Esophagus squamous epithelium (tissue), 5 donors: ENCODE results near the gene FREY1. TPM values are rescaled to one million over a fixed set of nuclear protein-coding genes. Genes with fewer than 3 reads are reported as not detected.
"Not testable (repeated sequence)": the region's sequence is repeated elsewhere in the genome, so short reads cannot be mapped to it uniquely, and the experiment has no call there.

ENCODE experiments used
- DNase-seq: peaks from one replicate; lab custom pipeline; 2025; lab: John Stamatoyannopoulos, UW
- H3K27ac ChIP-seq, 4 donors: fragments of 200-600 bp; sonication (generic); one replicate each; pipeline ENCODE4 v1.5.1; 2016 to 2019; ENCODE audit warnings: mild to moderate bottlenecking in 1 of 4
- H3K27me3 ChIP-seq, 4 donors: fragments of 200-600 bp; sonication (generic); 1 replicate in 3 of 4; 2 replicates in 1 of 4; pipeline versions ENCODE4 v1.5.1 to v1.6.0; 2017 to 2021; ENCODE audit warnings: antibody characterized with exemption in 1 of 4
- H3K36me3 ChIP-seq, 3 donors: fragments of 200-600 bp; sonication (generic); one replicate each; pipeline ENCODE4 v1.5.1; 2016 to 2019
- H3K4me1 ChIP-seq, 3 donors: fragments of 200-600 bp; sonication (generic); one replicate each; pipeline ENCODE4 v1.5.1; 2017 to 2019
- H3K4me3 ChIP-seq, 4 donors: fragments of 200-600 bp; sonication (generic); 1 replicate in 3 of 4; 2 replicates in 1 of 4; pipeline ENCODE4 v1.5.1; 2016 to 2019; ENCODE audit warnings: mild to moderate bottlenecking in 2 of 4, moderate library complexity in 1 of 4
- H3K9me3 ChIP-seq, 3 donors: fragments of 200-600 bp; sonication (generic); one replicate each; pipeline ENCODE4 v1.5.1; 2016 to 2019
- CTCF ChIP-seq, 6 experiments: fragments of 450-650 bp in 4 of 6; fragments of 200-600 bp in 2 of 6; sonication (generic) in 2 of 6; IDR thresholded peaks; one replicate each; pipeline ENCODE4 v1.5.1; 2016 to 2019; ENCODE audit warnings: antibody characterized with exemption in 6 of 6, mild to moderate bottlenecking in 4 of 6, moderate library complexity in 4 of 6
- POLR2A ChIP-seq, 4 donors: fragments of 450-650 bp; IDR thresholded peaks; one replicate each; pipeline ENCODE4 v1.6.1; 2017; ENCODE audit warnings: antibody characterized with exemption in 4 of 4, mild to moderate bottlenecking in 4 of 4, moderate library complexity in 3 of 4
- WGBS, 2 donors: methylation state at CpG; one replicate each; pipeline ENCODE4 v1.1.5; 2018; 5-methylcytosine and 5-hydroxymethylcytosine counted together
- intact Hi-C: fragments of 100-400 bp; cut with DNase I; formaldehyde crosslinking; loops from one replicate; pipeline ENCODE4 v1.15.0; 2022
- total RNA-seq, 4 donors: library from RNA; depleted of rRNA; stranded (reverse); fragments of >200 nt; gene quantifications; one replicate each; pipeline ENCODE4 v1.1.0, GENCODE V29; 2016
- donor health status: DM: yes; HTN: yes; CAD: no.

FREY1 gene
- total RNA-seq, 4 donors from 2014 or later, result 0.57 to 2.1 (median 1.2) TPM; not detected in 1

- H3K27me3 ChIP-seq, result peaks cover 0 to 53% (median 0%) of the 10 kb centered on the region in 4 donors
- TF ChIP-seq POLR2A (IDR thresholded peaks at IDR 0.05), result peak in 1 of 4 donors; percentile 20
- DNase-seq, intact Hi-C loops, H3K36me3 ChIP-seq, H3K9me3 ChIP-seq: not testable (repeated sequence)
- WGBS, 2 donors, result 8 to 23% methylated on average over 6 to 12 of the region's 59 CpGs
- H3K4me3 ChIP-seq, result peak overlapping the region; percentile 43 to 66 (median 55)
- peak overlapping the region in 2 of 4 donors; percentile 57 to 76 for H3K27ac ChIP-seq
- H3K4me1 ChIP-seq, result peaks cover 14 to 28% (median 16%) of the 10 kb centered on the region in 3 donors
Measured at GRCh38 chr11:45900175-45900800, 6.8 kb downstream of the FREY1 start.

- WGBS, 2 donors, result 0 to 1% methylated on average over 11 to 14 of the region's 62 CpGs
- H3K4me3 ChIP-seq, result peak overlapping the region; percentile 43 to 66 (median 55)
- H3K9me3 ChIP-seq, result no peaks in the 10 kb centered on the region
- H3K27me3 ChIP-seq, result peaks cover 0 to 60% (median 0%) of the 10 kb centered on the region in 4 donors
- DNase-seq, result no peak
- peaks cover 14 to 28% (median 16%) of the 10 kb centered on the region in 3 donors for H3K4me1 ChIP-seq
- no peaks in the 10 kb centered on the region for H3K36me3 ChIP-seq
- intact Hi-C loops, result no loop called here
- TF ChIP-seq CTCF (IDR thresholded peaks at IDR 0.05) (no peak), POLR2A (IDR thresholded peaks at IDR 0.05) (no peak)
- peak overlapping the region in 3 of 4 donors; percentile 48 to 76 (median 57) for H3K27ac ChIP-seq
Measured at GRCh38 chr11:45899448-45900174, 7.5 kb downstream of the FREY1 start.

GRCh38 chr11:45899086-45899447, 8.0 kb downstream of the FREY1 start:
- TF ChIP-seq POLR2A (IDR thresholded peaks at IDR 0.05) (no peak), CTCF (IDR thresholded peaks at IDR 0.05) (no peak)
- 0% methylated on average over 1 of the region's 3 CpGs; no CpG with 5 or more reads in 1 of the 2 donors for WGBS, 2 donors
- H3K36me3 ChIP-seq, result no peaks in the 10 kb centered on the region
- DNase-seq, result no peak
- no peaks in the 10 kb centered on the region for H3K9me3 ChIP-seq
- peaks cover 0 to 64% (median 0%) of the 10 kb centered on the region in 4 donors for H3K27me3 ChIP-seq
- H3K27ac ChIP-seq, result peak overlapping the region in 1 of 4 donors; percentile 76
- intact Hi-C loops, result no loop called here
- H3K4me1 ChIP-seq, result peaks cover 14 to 28% (median 16%) of the 10 kb centered on the region in 3 donors
- H3K4me3 ChIP-seq, result peak overlapping the region in 3 of 4 donors; percentile 50 to 66 (median 60)

GRCh38 chr11:45897556-45897955, 9.5 kb downstream of the FREY1 start:
- no peaks in the 10 kb centered on the region for H3K36me3 ChIP-seq
- whole genome bisulfite sequencing, 2 donors, result 80% methylated on average over 2 of the region's 6 CpGs; no CpG with 5 or more reads in 1 of the 2 donors
- intact Hi-C loops, result no loop called here
- H3K27ac ChIP-seq, result no peak overlapping the region
- no peak for DNase-seq
- peaks cover 14 to 28% (median 16%) of the 10 kb centered on the region in 3 donors for H3K4me1 ChIP-seq
- H3K27me3 ChIP-seq, result peaks cover 0 to 70% (median 0%) of the 10 kb centered on the region in 4 donors
- no peak for TF ChIP-seq CTCF (IDR thresholded peaks at IDR 0.05)
- TF ChIP-seq POLR2A (IDR thresholded peaks at IDR 0.05), result no peak
- H3K4me3 ChIP-seq, result no peak overlapping the region
- no peaks in the 10 kb centered on the region for H3K9me3 ChIP-seq

GRCh38 chr11:45896422-45896984, 10.6 kb downstream of the FREY1 start:
- Histone ChIP-seq H3K36me3 (no peaks in the 10 kb centered on the region), H3K4me3 (no peak overlapping the region), H3K4me1 (peaks cover 14 to 28% (median 16%) of the 10 kb centered on the region in 3 donors), H3K27me3 (peaks cover 0 to 70% (median 0%) of the 10 kb centered on the region in 4 donors), H3K27ac (no peak overlapping the region), H3K9me3 (no peaks in the 10 kb centered on the region)
- no peak for TF ChIP-seq CTCF (IDR thresholded peaks at IDR 0.05)
- no peak for TF ChIP-seq POLR2A (IDR thresholded peaks at IDR 0.05)
- 36 to 42% methylated on average over 2 to 8 of the region's 19 CpGs for WGBS, 2 donors
- intact Hi-C loops, result no loop called here
- no peak for DNase-seq
